GM19328 (cell line): Measurements from ENCODE around the gene MMD2.

ENCODE experiments used
- ATAC-seq: cut with Tn5 transposase; IDR thresholded peaks from one replicate; pipeline ENCODE4 v1.9.1; 2021; ENCODE audit warnings: mild to moderate bottlenecking, moderate library complexity; ENCODE audit not compliant: unreplicated experiment

The MMD2 gene

DNA sequence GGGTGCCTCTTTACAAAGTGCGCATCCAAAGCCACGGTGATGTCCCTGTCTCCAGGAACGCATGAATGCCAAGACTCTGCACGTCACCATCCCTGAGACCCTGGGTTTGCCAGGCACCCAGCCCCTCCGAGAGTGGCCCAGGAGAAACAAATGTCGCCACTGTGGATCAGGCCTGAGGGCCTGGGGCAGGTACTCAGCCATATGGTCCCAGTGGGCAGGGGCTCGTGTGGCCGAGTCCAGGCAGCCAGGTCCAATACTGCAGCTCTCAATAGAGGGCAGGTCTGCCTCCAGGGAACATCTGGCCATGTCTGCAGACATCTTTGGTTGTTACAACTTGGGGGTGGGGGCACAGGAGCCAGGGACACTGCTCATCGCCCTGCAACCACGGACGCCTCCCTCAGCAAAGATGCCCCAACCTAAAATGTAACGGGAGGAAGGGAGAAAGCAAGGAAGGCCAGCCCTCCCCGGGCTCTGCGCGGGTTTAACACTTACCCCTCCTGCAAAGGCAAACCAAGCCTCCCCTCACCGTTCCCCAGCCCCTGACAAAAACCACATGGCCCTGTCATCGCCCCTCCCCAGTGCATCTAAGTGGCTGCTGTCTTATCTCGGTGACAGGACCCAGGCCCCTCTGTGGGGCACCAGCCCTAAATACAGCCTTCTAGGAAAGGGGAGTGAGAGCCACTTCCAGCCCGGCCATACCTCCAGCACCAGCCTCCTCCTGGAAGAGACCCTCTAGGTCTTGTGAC, 86.9 kb downstream of the MMD2 start:
- ATAC-seq = no peak

DNA sequence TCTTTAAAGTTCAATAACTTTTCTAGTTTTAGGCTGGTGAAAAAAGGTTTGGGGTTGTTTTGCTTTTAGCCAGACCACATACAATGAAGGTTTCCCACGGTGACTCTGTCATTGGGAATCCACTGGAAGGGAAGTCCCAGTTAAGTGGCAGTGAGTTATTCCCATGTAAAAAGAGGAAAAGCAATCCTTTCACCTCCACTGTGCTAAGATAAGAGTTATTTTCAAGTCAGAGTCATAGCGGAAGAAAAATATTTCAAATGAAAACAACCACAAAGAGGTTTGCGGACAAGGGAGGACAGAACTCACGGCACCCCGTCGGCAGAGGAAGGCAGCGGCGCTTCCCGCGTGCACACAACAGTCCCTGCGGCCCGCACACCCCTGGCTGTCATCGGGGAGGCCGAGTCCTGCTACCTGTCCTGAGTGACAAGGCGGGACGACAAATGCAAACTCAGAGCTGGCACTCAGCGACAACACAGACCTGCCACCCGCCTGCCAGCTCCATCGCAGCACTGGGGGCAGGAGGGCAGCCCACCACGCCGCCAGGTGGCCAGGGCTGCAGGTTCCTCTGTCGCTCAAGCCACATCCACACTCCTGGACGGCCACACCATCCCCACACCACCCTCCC, 87.8 kb downstream of the MMD2 start:
- ATAC-seq = no peak

DNA sequence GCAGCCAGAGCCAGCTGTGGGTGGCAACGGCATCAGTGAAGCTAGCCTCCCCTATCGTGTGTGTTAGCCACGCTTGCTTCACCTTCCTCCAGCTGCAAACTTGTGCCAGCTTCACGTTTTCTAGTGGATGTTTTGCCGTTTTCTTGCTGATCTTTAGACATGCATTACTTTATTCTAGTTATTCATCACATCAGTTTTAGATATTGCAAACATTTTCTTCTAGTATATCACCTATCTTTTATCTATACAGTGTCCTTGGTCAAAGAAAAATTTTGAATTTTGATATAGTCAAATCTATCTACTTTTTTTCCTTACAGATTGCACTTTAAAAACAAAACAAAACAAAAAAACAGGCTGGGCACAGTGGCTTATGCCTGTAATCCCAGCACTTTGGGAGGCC, 90.5 kb downstream of the MMD2 start:
- no peak for ATAC-seq

DNA sequence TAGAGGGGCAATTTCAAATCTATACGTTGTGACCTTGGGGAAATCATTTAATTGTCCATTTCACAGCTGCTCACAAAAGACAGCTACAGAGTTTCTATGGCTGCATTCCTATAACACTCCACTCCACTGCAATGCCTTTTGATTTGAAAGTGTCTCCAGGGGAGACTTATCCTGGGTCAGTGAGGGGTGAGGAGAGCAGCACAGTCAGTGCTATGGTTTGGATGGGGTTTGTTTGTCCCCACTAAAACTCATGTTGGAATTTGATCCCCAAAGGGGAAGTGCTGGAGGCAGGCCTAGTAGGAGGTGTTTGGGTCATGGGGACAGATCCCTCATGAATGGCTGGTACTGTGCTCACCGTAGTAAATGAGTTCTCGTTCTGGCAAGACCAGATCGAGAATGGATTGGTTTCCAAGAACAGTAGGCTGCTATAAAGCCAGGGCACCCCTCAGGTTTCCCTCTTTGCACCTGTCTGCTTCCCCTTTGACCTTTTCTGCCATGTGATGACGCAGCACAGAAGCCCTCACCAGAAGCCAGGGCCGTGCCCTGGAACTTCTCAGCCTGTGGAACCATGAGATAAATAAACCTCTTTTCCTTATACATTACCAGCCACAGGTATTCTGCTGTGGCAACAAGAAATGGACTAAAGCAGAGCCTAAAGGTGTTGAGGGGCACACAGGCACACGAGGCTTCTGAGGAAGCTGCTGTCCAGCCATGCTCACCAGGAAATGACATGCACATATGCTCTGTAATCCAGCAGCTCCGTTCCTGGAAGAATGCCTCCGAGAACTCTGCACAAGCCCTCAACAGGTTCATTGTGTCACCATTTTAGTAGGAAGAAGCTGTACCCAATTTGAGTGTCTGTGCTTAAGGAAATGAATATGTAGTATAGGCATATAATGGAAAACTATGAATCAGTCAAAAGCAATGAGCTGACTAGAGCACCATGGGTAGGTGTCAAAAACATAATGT, 92.2 kb downstream of the MMD2 start:
- ATAC-seq = no peak

DNA sequence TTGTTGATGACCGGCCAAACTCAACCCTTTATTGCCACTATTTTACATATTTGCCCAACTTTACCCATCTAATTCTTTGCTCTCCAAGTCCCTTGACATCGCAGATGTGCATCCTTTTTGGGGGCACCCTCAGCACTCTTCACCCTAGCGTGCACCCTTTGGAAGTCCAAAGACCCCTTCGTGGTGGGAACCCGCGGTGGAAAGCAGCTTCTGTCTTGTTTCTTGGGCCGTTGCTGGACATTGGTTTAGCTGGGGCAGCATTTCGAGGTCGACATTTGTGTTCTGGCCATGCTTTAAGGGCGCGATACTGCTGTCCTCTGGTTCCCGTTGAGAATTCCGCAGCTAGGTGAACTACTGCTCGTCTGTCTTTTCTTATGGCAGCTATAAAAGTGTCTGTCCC, 96.8 kb downstream of the MMD2 start:
- no peak for ATAC-seq

DNA sequence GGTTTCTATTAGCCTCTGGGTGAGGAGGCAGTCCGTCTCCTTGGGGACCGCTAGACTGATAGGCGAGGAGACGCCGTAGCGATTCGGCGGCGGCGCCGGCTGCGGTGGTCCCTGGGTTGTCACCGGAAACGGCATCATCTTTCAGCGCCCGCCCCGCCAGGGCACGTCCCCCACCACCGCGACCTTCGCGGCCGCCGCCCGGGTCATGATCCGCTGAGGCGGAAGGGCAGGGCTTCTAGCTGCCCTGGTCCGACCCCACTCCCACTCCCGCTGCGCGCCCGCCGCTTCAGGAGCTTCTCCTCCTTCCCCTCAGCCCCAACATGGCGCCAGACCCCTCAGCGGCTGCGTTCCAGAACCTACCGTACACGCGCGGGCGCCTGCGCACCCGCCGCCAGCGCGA, 97.3 kb downstream of the MMD2 start, which contains the start of gene PAPOLB:
TSS of gene PAPOLB (minus strand) at position 358 of the 400 bp plus-strand sequence. CDS start at position 138, 220 bp downstream.
- no peak for ATAC-seq

DNA sequence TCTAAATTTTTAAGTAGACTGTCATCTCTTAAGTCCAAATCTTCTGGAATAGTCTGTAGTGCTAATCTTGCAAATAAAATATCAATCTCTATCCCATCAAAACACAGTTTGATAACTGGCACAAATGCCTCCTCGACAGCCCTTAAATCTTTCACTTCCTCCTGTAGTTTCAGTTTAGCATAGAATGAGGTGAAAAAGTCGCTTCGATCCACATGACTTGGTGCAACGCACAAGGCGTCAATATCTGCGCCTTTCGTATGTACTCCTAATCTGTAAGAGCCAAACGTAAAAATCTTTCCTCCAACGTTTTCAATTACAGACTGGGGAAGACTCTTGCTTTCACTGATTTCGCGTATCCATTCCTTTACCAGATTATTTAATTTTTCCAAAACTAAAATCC, 97.8 kb downstream of the MMD2 start:
- ATAC-seq = no peak

DNA sequence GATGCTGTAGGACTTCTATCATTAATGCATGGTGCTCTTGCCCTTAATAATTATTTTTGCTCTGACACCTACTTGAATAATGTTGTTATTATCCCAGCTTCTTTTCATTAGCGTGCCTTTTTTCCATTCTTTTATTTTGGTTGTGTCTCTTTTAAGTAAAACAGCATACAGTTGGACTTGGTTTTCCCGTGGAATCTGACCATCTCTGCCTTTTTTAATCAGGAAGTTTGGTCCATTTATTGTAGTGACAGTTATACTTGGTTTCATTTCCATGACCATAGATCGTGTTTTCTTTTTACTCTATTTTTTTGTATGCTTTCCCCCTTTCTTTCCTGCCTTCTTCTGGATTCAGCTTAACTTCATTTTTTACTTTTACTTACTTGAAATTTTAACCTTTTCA, 101.8 kb downstream of the MMD2 start:
- no peak for ATAC-seq

DNA sequence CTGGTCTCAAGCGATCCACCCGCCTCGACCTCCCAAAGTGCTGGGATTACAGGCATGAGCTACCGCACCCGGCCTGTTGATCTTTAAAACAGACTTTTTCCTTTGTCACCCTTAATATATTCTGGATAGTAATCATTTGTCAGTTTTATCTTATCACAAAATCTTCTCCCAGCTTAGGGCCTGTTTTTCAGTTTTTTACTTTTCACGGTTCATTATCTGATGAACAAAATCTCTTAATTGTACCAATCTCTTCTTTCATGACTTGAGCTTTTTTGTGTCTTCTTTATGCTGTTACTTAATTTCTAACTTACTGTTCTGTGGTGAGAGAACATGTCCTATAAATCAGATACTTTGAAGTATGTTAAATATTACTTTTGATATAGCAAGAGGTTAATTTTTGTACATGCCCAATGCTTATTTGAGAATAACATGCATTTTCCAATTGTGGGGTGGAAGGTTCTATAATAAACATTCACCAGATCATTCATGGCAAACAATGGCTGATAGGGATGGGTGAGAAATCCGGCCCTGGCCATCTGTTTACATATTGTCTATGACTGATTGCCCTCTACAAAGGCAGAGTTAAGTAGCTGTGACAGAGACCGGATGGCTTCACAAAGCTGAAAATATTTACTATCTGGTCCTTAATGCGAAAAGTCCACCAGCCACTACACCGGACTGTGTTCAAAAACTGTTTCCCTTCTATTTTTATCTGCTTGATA, 102.5 kb downstream of the MMD2 start:
- no peak for ATAC-seq
